HEK293T (cell line): ENCODE measurements around the gene MCM8.

Experiments used
- ARNT ChIP-seq: fragments of 450-650 bp; IDR thresholded peaks from 2 replicates; pipeline ENCODE4 v1.6.1; 2017; ENCODE audit warnings: mild to moderate bottlenecking
- BHLHE40 ChIP-seq: fragments of 450-650 bp; IDR thresholded peaks from 2 replicates; pipeline ENCODE4 v1.6.1; 2016; ENCODE audit warnings: mild to moderate bottlenecking, moderate library complexity, borderline replicate concordance
- CTBP1 ChIP-seq: fragments of 450-650 bp; IDR thresholded peaks from 2 replicates; pipeline ENCODE4 v1.6.1; 2016; ENCODE audit warnings: borderline replicate concordance
- ELF4 ChIP-seq: fragments of 450-650 bp; IDR thresholded peaks from 2 replicates; pipeline ENCODE4 v1.6.1; 2017; ENCODE audit warnings: antibody characterized with exemption
- FOXA1 ChIP-seq: fragments of 450-650 bp; IDR thresholded peaks from 2 replicates; pipeline ENCODE4 v1.6.1; 2016; ENCODE audit warnings: mild to moderate bottlenecking
- FOXM1 ChIP-seq: fragments of 450-650 bp; IDR thresholded peaks from 2 replicates; pipeline ENCODE4 v1.6.1; 2017; ENCODE audit warnings: mild to moderate bottlenecking, borderline replicate concordance
- HDGF ChIP-seq: fragments of 450-650 bp; IDR thresholded peaks from 2 replicates; pipeline ENCODE4 v1.6.1; 2017; ENCODE audit warnings: antibody characterized with exemption, borderline replicate concordance
- L3MBTL2 ChIP-seq: fragments of 450-650 bp; conservative IDR thresholded peaks from 2 replicates; pipeline ENCODE4 v1.6.1; 2016; ENCODE audit warnings: mild to moderate bottlenecking
- NFRKB ChIP-seq: fragments of 450-650 bp; IDR thresholded peaks from 2 replicates; pipeline ENCODE4 v1.6.1; 2016; ENCODE audit warnings: mild to moderate bottlenecking, moderate library complexity
- SP1 ChIP-seq: fragments of 450-650 bp; IDR thresholded peaks from 2 replicates; pipeline ENCODE4 v1.6.1; 2017
- SUZ12 ChIP-seq: fragments of 450-650 bp; IDR thresholded peaks from 2 replicates; pipeline ENCODE4 v1.6.1; 2016; ENCODE audit warnings: mild to moderate bottlenecking
- TARDBP ChIP-seq: fragments of 450-650 bp; IDR thresholded peaks from 2 replicates; pipeline ENCODE4 v1.6.1; 2016
- ZNF384 ChIP-seq: fragments of 450-650 bp; IDR thresholded peaks from 2 replicates; pipeline ENCODE4 v1.6.1; 2016

DNA sequence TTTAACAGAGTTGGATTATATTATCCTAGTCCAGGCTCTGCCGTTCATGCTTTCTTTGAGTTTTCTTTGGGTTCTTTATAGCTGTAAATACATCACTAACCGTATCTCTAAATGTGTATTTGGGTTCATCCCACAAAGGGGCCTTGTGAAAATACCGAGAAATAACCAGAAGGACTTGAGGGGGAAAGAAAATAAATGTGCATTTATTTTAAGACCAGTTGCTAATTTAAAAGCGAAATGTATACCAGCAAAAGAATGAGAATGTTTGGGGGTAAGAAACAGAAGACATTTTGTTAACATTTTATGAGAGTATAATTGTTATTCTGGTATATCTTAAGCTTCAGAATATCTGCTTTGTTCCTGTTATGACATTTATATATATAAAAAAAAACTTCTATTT lies 64.5 kb downstream of the MCM8 start:
- TF ChIP-seq ELF4 (no peak), SUZ12 (no peak), HDGF (no peak), BHLHE40 (no peak), SP1 (no peak), FOXM1 (no peak), CTBP1 (no peak), NFRKB (no peak), ZNF384 (no peak), TARDBP (no peak), ARNT (no peak), L3MBTL2 (no peak), FOXA1 (no peak)
